GM21526 (cell line): ENCODE measurements around the gene GOPC.

ENCODE experiments used
- ATAC-seq: cut with Tn5 transposase; IDR thresholded peaks from one replicate; pipeline ENCODE4 v1.9.1; 2021; ENCODE audit warnings: moderate library complexity; ENCODE audit not compliant: unreplicated experiment, low FRiP score

The GOPC gene

GRCh38 chr6:117597755-117598154, 4.6 kb downstream of the GOPC start:
- no peak for ATAC-seq

- ATAC-seq = no peak
Observed at GRCh38 chr6:117595099-117595923, 7.0 kb downstream of the GOPC start.

GRCh38 chr6:117592983-117593759, 9.1 kb downstream of the GOPC start:
- ATAC-seq = no peak

GRCh38 chr6:117591405-117591804, 10.9 kb downstream of the GOPC start:
- ATAC-seq = no peak

GRCh38 chr6:117590447-117590846, 11.9 kb downstream of the GOPC start:
- ATAC-seq = no peak

- ATAC-seq = no peak
Observed at GRCh38 chr6:117585647-117586046, 16.7 kb downstream of the GOPC start.

GRCh38 chr6:117574198-117574597, 28.1 kb downstream of the GOPC start:
- ATAC-seq = no peak

GRCh38 chr6:117573006-117573680, 29.2 kb downstream of the GOPC start:
- ATAC-seq = no peak

- no peak for ATAC-seq
Observed at GRCh38 chr6:117568831-117569410, 33.4 kb downstream of the GOPC start.

GRCh38 chr6:117568247-117568646, 34.1 kb downstream of the GOPC start:
- ATAC-seq = no peak

GRCh38 chr6:117564681-117565080, 37.6 kb downstream of the GOPC start:
- no peak for ATAC-seq

GRCh38 chr6:117561128-117561527, 41.2 kb downstream of the GOPC start:
- ATAC-seq = no peak

GRCh38 chr6:117559299-117559698, 43.0 kb downstream of the GOPC start:
- ATAC-seq = no peak

GRCh38 chr6:117558818-117559217, 43.5 kb downstream of the GOPC start:
- no peak for ATAC-seq

GRCh38 chr6:117557951-117558350, 44.4 kb downstream of the GOPC start:
- ATAC-seq = no peak

- ATAC-seq = no peak
Observed at GRCh38 chr6:117555882-117556498, 46.3 kb downstream of the GOPC start.

GRCh38 chr6:117555262-117555849, 47.0 kb downstream of the GOPC start:
- ATAC-seq = no peak

GRCh38 chr6:117553142-117553541, 49.2 kb downstream of the GOPC start:
- ATAC-seq = no peak

GRCh38 chr6:117552618-117553017, 49.7 kb downstream of the GOPC start:
- ATAC-seq = no peak

GRCh38 chr6:117550618-117551242, 51.6 kb downstream of the GOPC start:
- ATAC-seq = no peak
